Activated T-helper 17 cell treated with anti-CD3 and anti-CD28 coated beads, Interleukin-2, amount 50 U/mL, for 72 hours (primary cell): ENCODE data around the gene XPO6. TPM values are rescaled to one million over a fixed set of nuclear protein-coding genes. Genes with fewer than 3 reads are reported as not detected.
A peak's percentile ranks its signal among the peaks of the same experiment; 100 is the strongest.
"Not testable (repeated sequence)": the region's sequence is repeated elsewhere in the genome, so short reads cannot be mapped to it uniquely, and the experiment has no call there.

Source experiments
- ATAC-seq: fragments of 150-1000 bp; cut with Tn5 transposase; replicated peaks from 2 replicates; pipeline ENCODE4 v1.10.0; 2021; ENCODE audit warnings: mild to moderate bottlenecking, moderate library complexity
- H3K27ac Mint-ChIP-seq: one replicate; pipeline ENCODE4 v1.8.0; 2022; ENCODE audit warnings: mixed read lengths
- H3K27me3 Mint-ChIP-seq: one replicate; pipeline ENCODE4 v1.8.0; 2022; ENCODE audit warnings: mixed read lengths
- H3K36me3 Mint-ChIP-seq: one replicate; pipeline ENCODE4 v1.8.0; 2022; ENCODE audit warnings: low read depth, mild to moderate bottlenecking, mixed read lengths
- H3K4me1 Mint-ChIP-seq: one replicate; pipeline ENCODE4 v1.8.0; 2022; ENCODE audit warnings: mixed read lengths
- H3K4me3 Mint-ChIP-seq: one replicate; pipeline ENCODE4 v1.8.0; 2022; ENCODE audit warnings: mild to moderate bottlenecking, mixed read lengths
- H3K9me3 Mint-ChIP-seq: one replicate; pipeline ENCODE4 v1.8.0; 2022; ENCODE audit warnings: mixed read lengths
- total RNA-seq, 2 donors: library from RNA; stranded (reverse); gene quantifications; one replicate each; pipeline ENCODE4 v1.2.3, GENCODE V29; 2022

The XPO6 gene
- total RNA-seq, 2 donors from 2014 or later = 238 to 263 TPM

GRCh38 chr16:28136751-28137434 is 74.9 kb downstream of the XPO6 start:
- Mint-ChIP-seq H3K9me3 (no peaks in the 10 kb centered on the region), H3K36me3 (peaks cover 92% of the 10 kb centered on the region), H3K27ac (peak overlapping the region; percentile 87), H3K27me3 (no peaks in the 10 kb centered on the region), H3K4me1 (peaks cover 41% of the 10 kb centered on the region), H3K4me3 (peak overlapping the region; percentile 61)
- ATAC-seq = no peak

- Mint-ChIP-seq H3K27me3 (no peaks in the 10 kb centered on the region), H3K9me3 (no peaks in the 10 kb centered on the region), H3K4me1 (peaks cover 31% of the 10 kb centered on the region), H3K4me3 (no peak overlapping the region), H3K36me3 (peaks cover 100% of the 10 kb centered on the region), H3K27ac (peak overlapping the region; percentile 61)
- ATAC-seq = no peak
Observed at GRCh38 chr16:28133666-28134065, 78.1 kb downstream of the XPO6 start.

GRCh38 chr16:28131743-28132393 is 79.9 kb downstream of the XPO6 start:
- Mint-ChIP-seq H3K4me1 (peaks cover 24% of the 10 kb centered on the region), H3K9me3 (no peaks in the 10 kb centered on the region), H3K36me3 (peaks cover 99% of the 10 kb centered on the region), H3K27ac (no peak overlapping the region), H3K4me3 (no peak overlapping the region), H3K27me3 (no peaks in the 10 kb centered on the region)
- no peak for ATAC-seq

GRCh38 chr16:28131181-28131580 is 80.6 kb downstream of the XPO6 start:
- no peak for ATAC-seq
- H3K27me3 Mint-ChIP-seq = no peaks in the 10 kb centered on the region
- H3K4me1 Mint-ChIP-seq = peaks cover 24% of the 10 kb centered on the region
- no peak overlapping the region for H3K4me3 Mint-ChIP-seq
- H3K36me3 Mint-ChIP-seq = peaks cover 99% of the 10 kb centered on the region
- H3K27ac Mint-ChIP-seq = peak overlapping the region; percentile 87
- H3K9me3 Mint-ChIP-seq = no peaks in the 10 kb centered on the region

GRCh38 chr16:28130099-28131088 is 81.4 kb downstream of the XPO6 start:
- H3K36me3 Mint-ChIP-seq = peaks cover 99% of the 10 kb centered on the region
- ATAC-seq = no peak
- no peaks in the 10 kb centered on the region for H3K9me3 Mint-ChIP-seq
- H3K4me3 Mint-ChIP-seq = no peak overlapping the region
- no peaks in the 10 kb centered on the region for H3K27me3 Mint-ChIP-seq
- peak overlapping the region; percentile 87 for H3K27ac Mint-ChIP-seq
- H3K4me1 Mint-ChIP-seq = peaks cover 20% of the 10 kb centered on the region

- H3K36me3 Mint-ChIP-seq = peaks cover 99% of the 10 kb centered on the region
- peak overlapping the region; percentile 49 for H3K4me3 Mint-ChIP-seq
- peak; percentile 94 for ATAC-seq
- no peaks in the 10 kb centered on the region for H3K27me3 Mint-ChIP-seq
- H3K4me1 Mint-ChIP-seq = peaks cover 22% of the 10 kb centered on the region
- H3K27ac Mint-ChIP-seq = peak overlapping the region; percentile 87
- no peaks in the 10 kb centered on the region for H3K9me3 Mint-ChIP-seq
Observed at GRCh38 chr16:28126684-28127620, 84.8 kb downstream of the XPO6 start.

- peak overlapping the region; percentile 87 for H3K27ac Mint-ChIP-seq
- peaks cover 99% of the 10 kb centered on the region for H3K36me3 Mint-ChIP-seq
- H3K4me3 Mint-ChIP-seq = no peak overlapping the region
- no peak for ATAC-seq
- peaks cover 27% of the 10 kb centered on the region for H3K4me1 Mint-ChIP-seq
- no peaks in the 10 kb centered on the region for H3K27me3 Mint-ChIP-seq
- no peaks in the 10 kb centered on the region for H3K9me3 Mint-ChIP-seq
Observed at GRCh38 chr16:28125592-28125991, 86.2 kb downstream of the XPO6 start.

GRCh38 chr16:28121527-28121926 is 90.2 kb downstream of the XPO6 start:
- H3K4me1 Mint-ChIP-seq = peaks cover 10% of the 10 kb centered on the region
- no peaks in the 10 kb centered on the region for H3K9me3 Mint-ChIP-seq
- no peak for ATAC-seq
- peaks cover 100% of the 10 kb centered on the region for H3K36me3 Mint-ChIP-seq
- H3K4me3 Mint-ChIP-seq = no peak overlapping the region
- no peaks in the 10 kb centered on the region for H3K27me3 Mint-ChIP-seq
- H3K27ac Mint-ChIP-seq = peak overlapping the region; percentile 18

- Mint-ChIP-seq H3K27ac (peak overlapping the region; percentile 18), H3K4me1 (peaks cover 8% of the 10 kb centered on the region)
Observed at GRCh38 chr16:28120754-28121153, 91.0 kb downstream of the XPO6 start.

GRCh38 chr16:28118637-28119036 is 93.1 kb downstream of the XPO6 start:
- Mint-ChIP-seq H3K4me3 (no peak overlapping the region), H3K4me1 (peaks cover 11% of the 10 kb centered on the region), H3K27me3 (no peaks in the 10 kb centered on the region), H3K9me3 (no peaks in the 10 kb centered on the region), H3K36me3 (peaks cover 99% of the 10 kb centered on the region), H3K27ac (peak overlapping the region; percentile 5)
- ATAC-seq = no peak

More at GRCh38 chr16:28120754-28121153, 91.0 kb downstream of the XPO6 start:
- no peak overlapping the region for H3K4me3 Mint-ChIP-seq
- ATAC-seq = no peak
- H3K27me3 Mint-ChIP-seq = no peaks in the 10 kb centered on the region
- peaks cover 100% of the 10 kb centered on the region for H3K36me3 Mint-ChIP-seq
- H3K9me3 Mint-ChIP-seq = no peaks in the 10 kb centered on the region

GRCh38 chr16:28117168-28117565 is 94.6 kb downstream of the XPO6 start:
- Mint-ChIP-seq H3K4me1 (peaks cover 17% of the 10 kb centered on the region), H3K36me3 (peaks cover 99% of the 10 kb centered on the region), H3K27me3 (no peaks in the 10 kb centered on the region), H3K4me3 (no peak overlapping the region), H3K27ac (no peak overlapping the region), H3K9me3 (no peaks in the 10 kb centered on the region)
- no peak for ATAC-seq

- not testable (repeated sequence) for H3K4me1 Mint-ChIP-seq, H3K4me3 Mint-ChIP-seq
Observed at GRCh38 chr16:28115866-28116265, 95.9 kb downstream of the XPO6 start.

GRCh38 chr16:28112908-28113307 is 98.9 kb downstream of the XPO6 start:
- peak; percentile 97 for ATAC-seq
- Mint-ChIP-seq H3K4me3 (peak overlapping the region; percentile 52), H3K36me3 (peaks cover 99% of the 10 kb centered on the region), H3K9me3 (no peaks in the 10 kb centered on the region), H3K27me3 (no peaks in the 10 kb centered on the region), H3K4me1 (peaks cover 20% of the 10 kb centered on the region), H3K27ac (peak overlapping the region; percentile 78)

More at GRCh38 chr16:28115866-28116265, 95.9 kb downstream of the XPO6 start:
- ATAC-seq, H3K27me3 Mint-ChIP-seq, H3K9me3 Mint-ChIP-seq: not testable (repeated sequence)
- H3K36me3 Mint-ChIP-seq = peaks cover 99% of the 10 kb centered on the region
- peak overlapping the region; percentile 6 for H3K27ac Mint-ChIP-seq
